Measurements from ENCODE around the gene FREM1.

FREM1 gene

GRCh38 chr9:14829204-14829603 lies 81.0 kb downstream of the FREM1 start:
- TF ChIP-seq PPARA (CRISPR knock-in tag; IDR thresholded peaks at IDR 0.05; ENCODE audit: borderline replicate concordance) (no peak), ISL1 (CRISPR knock-in tag; IDR thresholded peaks at IDR 0.05) (no peak), ZNF70 (CRISPR knock-in tag; IDR thresholded peaks at IDR 0.05) (no peak), ZNF8 (CRISPR knock-in tag; IDR thresholded peaks at IDR 0.05) (no peak), ZC3H10 (CRISPR knock-in tag; IDR thresholded peaks at IDR 0.05) (no peak)
- TF ChIP-seq, protein P1, sequence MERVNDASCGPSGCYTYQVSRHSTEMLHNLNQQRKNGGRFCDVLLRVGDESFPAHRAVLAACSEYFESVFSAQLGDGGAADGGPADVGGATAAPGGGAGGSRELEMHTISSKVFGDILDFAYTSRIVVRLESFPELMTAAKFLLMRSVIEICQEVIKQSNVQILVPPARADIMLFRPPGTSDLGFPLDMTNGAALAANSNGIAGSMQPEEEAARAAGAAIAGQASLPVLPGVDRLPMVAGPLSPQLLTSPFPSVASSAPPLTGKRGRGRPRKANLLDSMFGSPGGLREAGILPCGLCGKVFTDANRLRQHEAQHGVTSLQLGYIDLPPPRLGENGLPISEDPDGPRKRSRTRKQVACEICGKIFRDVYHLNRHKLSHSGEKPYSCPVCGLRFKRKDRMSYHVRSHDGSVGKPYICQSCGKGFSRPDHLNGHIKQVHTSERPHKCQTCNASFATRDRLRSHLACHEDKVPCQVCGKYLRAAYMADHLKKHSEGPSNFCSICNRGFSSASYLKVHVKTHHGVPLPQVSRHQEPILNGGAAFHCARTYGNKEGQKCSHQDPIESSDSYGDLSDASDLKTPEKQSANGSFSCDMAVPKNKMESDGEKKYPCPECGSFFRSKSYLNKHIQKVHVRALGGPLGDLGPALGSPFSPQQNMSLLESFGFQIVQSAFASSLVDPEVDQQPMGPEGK (CRISPR knock-in tag; IDR thresholded peaks at IDR 0.05; ENCODE audit: borderline replicate concordance), result no peak
- TF ChIP-seq, protein P2, sequence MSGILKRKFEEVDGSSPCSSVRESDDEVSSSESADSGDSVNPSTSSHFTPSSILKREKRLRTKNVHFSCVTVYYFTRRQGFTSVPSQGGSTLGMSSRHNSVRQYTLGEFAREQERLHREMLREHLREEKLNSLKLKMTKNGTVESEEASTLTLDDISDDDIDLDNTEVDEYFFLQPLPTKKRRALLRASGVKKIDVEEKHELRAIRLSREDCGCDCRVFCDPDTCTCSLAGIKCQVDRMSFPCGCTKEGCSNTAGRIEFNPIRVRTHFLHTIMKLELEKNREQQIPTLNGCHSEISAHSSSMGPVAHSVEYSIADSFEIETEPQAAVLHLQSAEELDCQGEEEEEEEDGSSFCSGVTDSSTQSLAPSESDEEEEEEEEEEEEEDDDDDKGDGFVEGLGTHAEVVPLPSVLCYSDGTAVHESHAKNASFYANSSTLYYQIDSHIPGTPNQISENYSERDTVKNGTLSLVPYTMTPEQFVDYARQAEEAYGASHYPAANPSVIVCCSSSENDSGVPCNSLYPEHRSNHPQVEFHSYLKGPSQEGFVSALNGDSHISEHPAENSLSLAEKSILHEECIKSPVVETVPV (CRISPR knock-in tag; IDR thresholded peaks at IDR 0.05), result no peak
- no peak for ATAC-seq

DNA sequence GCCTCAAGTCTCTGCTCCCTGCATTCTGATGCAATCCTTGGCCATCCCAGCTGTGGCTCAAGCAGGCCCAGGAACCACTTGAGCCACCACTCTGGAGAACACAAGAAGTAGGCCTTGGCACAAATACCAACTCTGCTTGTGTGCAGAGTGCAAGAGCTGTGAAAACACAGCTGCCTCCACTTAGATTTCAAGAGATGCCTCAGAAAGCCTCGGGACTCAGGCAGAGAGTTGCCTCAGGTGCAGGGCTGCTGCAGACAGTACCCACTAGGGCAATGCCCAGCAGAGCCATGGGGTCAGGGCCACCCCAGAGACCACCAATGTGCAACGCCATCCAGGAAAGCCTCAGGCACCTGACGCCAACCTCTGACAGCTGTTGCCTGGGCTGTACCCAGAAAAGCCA lies 82.4 kb downstream of the FREM1 start:
- no peak for ATAC-seq
- no peak for TF ChIP-seq CSDC2 (CRISPR knock-in tag; IDR thresholded peaks at IDR 0.05)
- TF ChIP-seq OSR1 (CRISPR knock-in tag; IDR thresholded peaks at IDR 0.05), result no peak
- TF ChIP-seq, protein P2 (CRISPR knock-in tag; IDR thresholded peaks at IDR 0.05), result no peak
- TF ChIP-seq ARNTL (CRISPR knock-in tag; IDR thresholded peaks at IDR 0.05; ENCODE audit: borderline replicate concordance, low read depth), result no peak
- no peak for TF ChIP-seq ESRRG (CRISPR knock-in tag; IDR thresholded peaks at IDR 0.05)
- no peak for TF ChIP-seq ZFP3 (CRISPR knock-in tag; IDR thresholded peaks at IDR 0.05)
- TF ChIP-seq SNAI2 (CRISPR knock-in tag; IDR thresholded peaks at IDR 0.05), result no peak
- no peak for TF ChIP-seq ISL1 (CRISPR knock-in tag; IDR thresholded peaks at IDR 0.05)
- no peak for TF ChIP-seq TOX (CRISPR knock-in tag; IDR thresholded peaks at IDR 0.05; ENCODE audit: borderline replicate concordance)
- TF ChIP-seq TCF4 (CRISPR knock-in tag; IDR thresholded peaks at IDR 0.05; ENCODE audit: borderline replicate concordance), result no peak
- TF ChIP-seq GLIS3 (CRISPR knock-in tag; IDR thresholded peaks at IDR 0.05), result no peak
- TF ChIP-seq TSHZ2 (CRISPR knock-in tag; IDR thresholded peaks at IDR 0.05), result no peak
- no peak for TF ChIP-seq BACH2 (CRISPR knock-in tag; IDR thresholded peaks at IDR 0.05; ENCODE audit: borderline replicate concordance)
- TF ChIP-seq CREB5 (CRISPR knock-in tag; IDR thresholded peaks at IDR 0.05; ENCODE audit: low read depth), result no peak
- TF ChIP-seq ZNF565 (CRISPR knock-in tag; conservative IDR thresholded peaks at IDR 0.05; ENCODE audit: low read depth), result no peak
- TF ChIP-seq ZC3H10 (CRISPR knock-in tag; IDR thresholded peaks at IDR 0.05), result no peak

GRCh38 chr9:14824481-14824880 lies 85.7 kb downstream of the FREM1 start:
- TF ChIP-seq, protein P1 (CRISPR knock-in tag; IDR thresholded peaks at IDR 0.05; ENCODE audit: borderline replicate concordance), result no peak
- TF ChIP-seq ZFP3 (CRISPR knock-in tag; IDR thresholded peaks at IDR 0.05), result no peak
- TF ChIP-seq ZNF565 (CRISPR knock-in tag; conservative IDR thresholded peaks at IDR 0.05; ENCODE audit: low read depth), result no peak
- no peak for TF ChIP-seq TCF4 (CRISPR knock-in tag; IDR thresholded peaks at IDR 0.05; ENCODE audit: borderline replicate concordance)
- no peak for TF ChIP-seq GLIS3 (CRISPR knock-in tag; IDR thresholded peaks at IDR 0.05)
- TF ChIP-seq ZFP30 (CRISPR knock-in tag; IDR thresholded peaks at IDR 0.05), result no peak
- TF ChIP-seq TOX (CRISPR knock-in tag; IDR thresholded peaks at IDR 0.05; ENCODE audit: borderline replicate concordance), result no peak
- TF ChIP-seq CREB5 (CRISPR knock-in tag; IDR thresholded peaks at IDR 0.05; ENCODE audit: low read depth), result no peak
- no peak for ATAC-seq

Measured in SK-N-SH treated with all-trans-retinoic acid at 6 μM for 48 hours (cell line).